HG02981 (cell line): ENCODE results near the gene GNG3.
A peak's percentile ranks its signal among the peaks of the same experiment; 100 is the strongest.
"Not testable (repeated sequence)": the region's sequence is repeated elsewhere in the genome, so short reads cannot be mapped to it uniquely, and the experiment has no call there.

Source experiments
- ATAC-seq: cut with Tn5 transposase; IDR thresholded peaks from one replicate; pipeline ENCODE4 v1.9.1; 2021; ENCODE audit warnings: mild to moderate bottlenecking, moderate library complexity; ENCODE audit not compliant: unreplicated experiment

The GNG3 gene

GRCh38 chr11:62687508-62688396, 19.7 kb upstream of the GNG3 start:
- ATAC-seq, result no peak

DNA sequence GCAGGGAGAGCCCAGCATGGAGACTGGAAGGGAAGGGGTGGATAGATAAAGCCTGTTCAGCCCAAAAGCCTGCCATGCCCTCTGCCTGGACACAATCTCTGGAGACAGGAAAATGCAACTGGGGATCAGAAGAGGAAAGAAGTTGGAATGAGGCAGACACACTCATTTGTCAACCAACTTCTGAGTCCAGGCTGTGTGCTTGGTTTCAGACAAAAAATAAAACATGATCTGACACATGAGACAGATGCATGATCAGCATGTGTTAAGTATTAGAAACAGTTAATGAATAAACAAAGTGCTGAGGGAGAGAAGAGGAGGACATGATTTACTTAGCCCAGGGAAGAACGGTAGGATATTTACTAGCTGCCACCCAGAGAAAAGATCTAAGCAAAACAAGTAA, 19.0 kb upstream of the GNG3 start:
- ATAC-seq, result no peak

- ATAC-seq, result no peak
Observed at GRCh38 chr11:62689421-62690183, 17.9 kb upstream of the GNG3 start, which contains the start of gene LRRN4CL. Gene LRRN4CL, minus strand, starts transcription at chr11:62689530. Its CDS starts 1,022 bp downstream, at chr11:62688508.

GRCh38 chr11:62693624-62694023, 13.9 kb upstream of the GNG3 start:
- not testable (repeated sequence) for ATAC-seq

GRCh38 chr11:62694455-62695167, 12.9 kb upstream of the GNG3 start:
- no peak for ATAC-seq

DNA sequence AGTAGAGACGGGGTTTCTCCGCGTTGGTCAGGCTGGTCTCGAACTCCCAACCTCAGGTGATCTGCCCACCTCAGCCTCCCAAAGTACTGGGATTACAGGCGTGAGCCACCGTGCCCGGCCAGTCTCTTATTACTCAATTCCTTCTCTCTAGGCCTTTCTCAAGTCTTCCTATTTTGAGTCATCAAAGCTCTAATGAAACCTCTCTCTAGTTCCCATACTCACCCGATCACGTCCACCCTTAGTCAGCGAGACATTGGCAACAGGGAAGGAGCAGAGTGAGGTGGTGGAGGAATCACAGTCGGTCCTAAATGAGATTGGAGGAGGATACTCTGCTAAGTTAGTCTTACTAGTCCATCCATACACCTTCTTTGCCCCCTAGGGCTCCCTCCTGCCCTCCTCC, 5.2 kb upstream of the GNG3 start:
- no peak for ATAC-seq

DNA sequence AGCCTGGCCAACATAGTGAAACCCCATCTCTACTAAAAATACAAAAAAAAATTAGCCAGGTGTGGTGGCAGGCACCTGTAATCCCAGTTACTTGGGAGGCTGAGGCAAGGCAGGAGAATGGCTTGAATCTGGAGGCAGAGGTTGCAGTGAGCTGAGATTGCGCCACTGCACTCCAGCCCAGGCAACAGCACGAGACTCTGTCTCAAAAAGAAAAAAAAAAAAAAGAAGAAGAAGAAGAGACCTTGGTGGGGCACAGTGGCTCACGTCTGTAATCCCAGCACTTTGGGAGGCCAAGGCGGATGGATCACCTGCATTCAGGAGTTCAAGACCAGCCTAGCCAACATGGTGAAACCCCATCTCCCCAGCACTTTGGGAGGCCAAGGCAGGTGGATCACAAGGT, 3.6 kb upstream of the GNG3 start:
- not testable (repeated sequence) for ATAC-seq

DNA sequence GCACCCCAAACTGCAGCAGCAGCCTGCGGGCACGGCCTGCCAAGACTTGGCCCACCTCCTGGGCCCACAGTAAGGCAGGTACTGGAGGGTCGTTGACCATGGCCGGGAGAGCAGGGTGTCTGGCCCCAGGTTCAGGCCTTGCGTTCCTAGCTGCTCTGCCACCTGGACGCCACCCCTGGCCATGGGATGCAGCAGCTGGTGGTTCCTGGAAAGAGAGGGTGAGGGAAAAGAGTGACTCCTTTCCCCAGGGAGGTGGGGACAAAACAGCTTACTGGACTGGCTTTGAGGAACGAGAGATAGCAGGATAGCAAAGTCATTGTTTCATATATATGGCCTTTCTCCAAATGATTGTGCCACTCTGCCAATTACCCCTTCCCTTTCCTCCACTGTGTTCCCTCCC, 2.1 kb upstream of the GNG3 start:
- no peak for ATAC-seq

GRCh38 chr11:62705880-62706849, 1.3 kb upstream of the GNG3 start:
- ATAC-seq, result peak; percentile 50

DNA sequence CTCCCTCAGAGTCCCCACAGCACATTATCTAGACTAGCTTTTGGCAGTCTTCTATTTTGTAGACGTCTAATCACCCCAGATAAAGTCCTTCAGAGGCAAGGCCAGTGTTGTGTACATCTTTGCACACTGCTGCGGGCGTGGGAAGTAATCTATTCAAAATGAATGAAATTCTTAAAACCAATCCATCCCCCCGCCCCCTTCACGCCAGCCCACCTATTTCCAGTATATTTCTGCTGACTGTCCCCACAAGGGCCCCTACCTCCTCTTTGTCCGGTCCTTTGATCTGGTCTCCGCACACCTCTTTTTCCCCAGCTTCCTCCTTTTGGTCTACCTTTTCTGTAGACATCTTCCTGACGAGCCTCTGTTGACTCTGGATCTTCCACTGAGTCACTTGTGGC, 627 bp upstream of the GNG3 start:
- ATAC-seq, result no peak

DNA sequence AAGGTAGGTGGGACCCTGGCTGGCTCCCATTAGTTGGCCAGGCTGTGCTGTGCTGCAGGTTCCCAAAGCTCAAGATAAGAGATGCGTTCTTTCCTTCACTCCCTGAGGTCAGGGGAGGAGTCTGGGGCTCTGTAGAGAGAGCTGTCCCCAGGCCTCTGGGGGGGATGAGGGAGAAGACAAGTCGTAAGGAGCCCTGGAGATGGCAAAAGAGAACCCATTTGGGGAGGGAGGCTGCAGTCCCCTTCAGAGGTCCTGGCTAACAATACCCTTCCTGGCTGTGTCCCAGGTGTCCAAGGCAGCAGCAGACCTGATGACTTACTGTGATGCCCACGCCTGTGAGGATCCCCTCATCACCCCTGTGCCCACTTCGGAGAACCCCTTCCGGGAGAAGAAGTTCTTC, 916 bp downstream of the GNG3 start:
- ATAC-seq, result no peak

DNA sequence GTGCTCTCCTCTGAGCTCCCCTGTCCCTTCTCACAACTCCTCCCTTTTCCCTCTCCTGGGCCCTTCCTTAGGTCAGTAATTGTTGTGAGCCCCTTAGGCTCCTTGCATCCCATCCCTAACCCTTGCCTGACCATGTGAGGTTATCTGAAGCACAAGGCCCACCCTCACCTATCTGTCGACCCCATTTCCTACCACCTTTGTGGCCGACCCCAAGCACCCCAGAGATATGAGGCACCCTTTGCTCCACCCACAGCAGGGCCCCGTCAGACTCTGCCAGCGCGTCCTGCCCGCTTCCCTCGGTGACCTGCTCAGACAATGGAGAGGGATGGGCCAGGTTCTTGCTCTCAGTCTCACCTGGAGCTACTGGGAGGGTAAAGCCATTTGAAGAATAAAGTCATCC, 1.3 kb downstream of the GNG3 start:
- no peak for ATAC-seq

DNA sequence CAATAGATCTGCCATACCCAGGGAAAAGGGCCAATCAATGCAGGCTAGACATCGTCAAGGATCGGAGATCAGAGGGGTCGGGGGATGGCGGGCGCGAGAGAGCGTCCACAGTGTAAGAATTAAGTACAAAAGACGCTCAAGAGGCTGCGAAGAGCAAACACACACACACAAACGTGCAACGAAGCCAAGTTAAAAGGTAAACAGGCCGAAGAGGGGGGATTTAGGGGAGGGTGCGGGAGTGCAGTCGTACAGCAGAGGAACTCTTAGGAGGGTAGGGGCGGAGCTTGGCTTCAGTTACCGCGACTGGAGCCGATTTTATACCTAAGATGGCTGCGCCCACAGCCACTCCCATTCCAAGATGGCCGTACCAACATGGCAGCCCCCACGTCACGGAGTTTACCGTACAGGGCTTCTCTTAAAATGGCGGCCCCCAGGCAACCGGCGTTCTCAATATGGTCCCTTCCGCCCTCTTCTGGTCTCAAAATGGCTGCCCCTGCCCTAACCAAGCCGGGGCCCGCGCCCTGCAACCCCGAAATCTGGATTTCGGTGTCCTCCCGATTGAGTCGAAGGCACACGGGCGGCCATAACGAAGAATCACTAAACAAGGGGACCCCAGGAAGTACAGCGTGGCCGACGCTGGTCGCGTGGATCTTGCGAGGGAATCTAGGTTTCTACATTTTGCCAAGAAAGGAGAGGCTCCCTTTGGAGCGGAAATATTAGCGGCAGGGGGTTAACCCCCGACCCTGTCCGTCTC, 1.9 kb downstream of the GNG3 start:
- ATAC-seq, result peak; percentile 62

DNA sequence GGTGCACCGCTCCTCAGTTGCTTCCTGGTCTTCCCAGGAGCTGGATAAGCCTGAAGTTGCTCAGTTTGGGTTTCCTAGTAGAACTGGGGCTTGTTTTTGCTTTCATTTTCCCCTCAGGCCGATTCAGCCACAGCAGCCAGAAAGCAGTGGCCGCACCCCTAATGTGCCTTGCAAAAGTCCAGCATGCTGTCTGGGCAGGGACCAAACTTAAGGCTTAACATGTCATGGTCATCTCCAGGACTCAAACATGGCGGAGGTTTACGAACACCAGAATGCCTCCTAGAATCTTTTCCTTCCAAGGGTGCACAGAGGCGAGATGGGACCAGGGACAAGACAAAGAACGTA, 2.5 kb downstream of the GNG3 start:
- no peak for ATAC-seq

DNA sequence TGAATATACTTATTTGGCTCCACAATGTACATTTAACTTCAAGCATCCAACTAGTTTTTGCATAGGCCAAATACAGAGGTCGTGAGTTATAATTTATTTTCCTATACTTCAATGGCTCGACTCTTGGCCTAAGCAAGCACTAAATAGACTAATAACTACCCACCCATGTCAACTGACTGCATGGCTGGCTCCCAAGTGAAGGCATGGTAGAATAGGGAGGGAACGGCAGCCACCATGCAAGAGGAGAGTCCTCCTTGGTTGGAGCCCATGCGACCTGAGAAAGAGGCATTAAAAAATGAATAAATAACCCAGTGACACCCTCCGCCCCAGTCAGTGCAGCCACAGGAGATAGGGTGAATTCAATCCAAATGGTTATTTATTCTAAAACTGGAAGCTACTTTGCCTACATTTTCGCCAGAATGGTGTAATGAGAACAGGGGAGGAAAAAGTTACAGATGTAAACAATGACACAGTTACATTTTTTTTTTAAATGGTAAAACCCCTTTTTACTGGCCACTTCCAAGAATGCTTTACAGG, 4.9 kb downstream of the GNG3 start:
- no peak for ATAC-seq

DNA sequence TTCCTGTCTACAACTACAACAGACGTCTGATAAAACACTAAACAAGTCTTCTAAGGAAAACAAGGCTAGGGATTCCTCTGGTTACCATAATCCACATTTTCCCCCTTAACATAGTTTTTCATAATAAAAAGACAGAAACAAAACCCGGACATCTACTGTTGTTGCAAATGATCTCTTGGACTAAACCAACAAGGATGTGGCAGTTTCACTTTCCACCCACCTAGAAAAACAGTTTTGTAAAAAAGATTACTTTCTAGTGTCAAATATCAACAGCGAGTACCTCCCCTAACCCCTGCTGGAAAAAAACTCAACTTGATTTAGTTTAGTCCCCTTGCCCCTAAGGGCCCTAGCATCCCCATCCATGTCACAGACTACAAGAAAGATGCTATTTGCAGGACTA, 5.4 kb downstream of the GNG3 start:
- ATAC-seq, result no peak

GRCh38 chr11:62713343-62713742, 5.9 kb downstream of the GNG3 start:
- ATAC-seq, result no peak

GRCh38 chr11:62715150-62716130, 8.0 kb downstream of the GNG3 start:
- ATAC-seq, result no peak
